PC-3 (cell line): ENCODE results near the gene PRUNE2. TPM values are rescaled to one million over a fixed set of nuclear protein-coding genes. Genes with fewer than 3 reads are reported as not detected.

Experiments
- ATAC-seq: fragments of 200-7000 bp; cut with Tn5 transposase; 2 replicates; pipeline ENCODE4 v1.9.1; 2020; ENCODE audit warnings: mild to moderate bottlenecking, moderate library complexity
- BruUV-seq: library from RNA; stranded (reverse); fragments of 400-500 nt; replicated peaks from 2 replicates; lab custom pipeline; 2021; lab: Mats Ljungman, UMichigan
- CTCF ChIA-PET: fragments of 300-600 bp; sonication (Branson Sonifier 250); formaldehyde crosslinking; loops from one replicate; lab custom pipeline; 2022; ENCODE audit warnings: antibody characterized with exemption; lab: Charles Lee
- POLR2A ChIA-PET: fragments of 300-600 bp; sonication (Branson Sonifier 250); formaldehyde crosslinking; loops from one replicate; lab custom pipeline; 2022; ENCODE audit warnings: antibody characterized with exemption; ENCODE audit not compliant: unreplicated experiment; lab: Charles Lee
- DNase-seq: peaks from one replicate; pipeline ENCODE4 v3.0.0-alpha.2; 2015
- H2AFZ ChIP-seq: fragments of 300-600 bp; sonication (generic); 2 replicates; pipeline ENCODE4 v1.6.0; 2016; ENCODE audit warnings: antibody characterized with exemption, low read length
- H3F3A ChIP-seq: fragments of 300-600 bp; sonication (generic); one replicate; pipeline ENCODE4 v1.6.0; 2017; ENCODE audit warnings: antibody characterized with exemption, low read length, control low read depth, mild to moderate bottlenecking; ENCODE audit not compliant: unreplicated experiment
- H3K27ac ChIP-seq: fragments of 300-600 bp; sonication (generic); 2 replicates; pipeline ENCODE4 v1.5.1; 2016; ENCODE audit warnings: mild to moderate bottlenecking, low read length
- H3K27me3 ChIP-seq: fragments of 300-600 bp; sonication (generic); 2 replicates; pipeline ENCODE4 v1.6.1; 2016; ENCODE audit warnings: low read length, mixed read lengths
- H3K36me3 ChIP-seq: fragments of 300-600 bp; sonication (generic); 2 replicates; pipeline ENCODE4 v1.6.1; 2016; ENCODE audit warnings: low read depth, mixed run types, low read length, mixed read lengths
- H3K4me1 ChIP-seq: fragments of 300-600 bp; sonication (generic); 2 replicates; pipeline ENCODE4 v1.5.1; 2016; ENCODE audit warnings: low read length; ENCODE audit not compliant: insufficient read depth
- H3K4me2 ChIP-seq: fragments of 300-600 bp; sonication (generic); 2 replicates; pipeline ENCODE4 v1.6.0; 2016; ENCODE audit warnings: low read length
- H3K4me3 ChIP-seq: fragments of 300-600 bp; sonication (generic); 2 replicates; pipeline ENCODE4 v1.5.1; 2016; ENCODE audit warnings: mild to moderate bottlenecking, low read length, mixed read lengths
- H3K79me2 ChIP-seq: fragments of 300-600 bp; sonication (generic); 2 replicates; pipeline ENCODE4 v1.6.1; 2017; ENCODE audit warnings: low read length, mixed read lengths
- H3K9ac ChIP-seq: fragments of 300-600 bp; sonication (generic); 2 replicates; pipeline ENCODE4 v1.6.0; 2016; ENCODE audit warnings: mild to moderate bottlenecking, low read length
- H3K9me2 ChIP-seq: fragments of 300-600 bp; sonication (generic); replicated peaks from 2 replicates; pipeline ENCODE4 v1.6.1; 2016; ENCODE audit warnings: mixed run types, low read length, mixed read lengths
- H3K9me3 ChIP-seq: fragments of 300-600 bp; sonication (generic); 2 replicates; pipeline ENCODE4 v1.6.1; 2016; ENCODE audit warnings: low read length, mixed read lengths
- H4K20me1 ChIP-seq: fragments of 300-600 bp; sonication (generic); 2 replicates; pipeline ENCODE4 v1.6.1; 2016; ENCODE audit warnings: low read length, mixed read lengths
- CTCF ChIP-seq: fragments of 300-600 bp; sonication (generic); conservative IDR thresholded peaks from 2 replicates; pipeline ENCODE4 v1.5.1; 2017; ENCODE audit warnings: antibody characterized with exemption, low read depth, mild to moderate bottlenecking, low read length
- EZH2 ChIP-seq: fragments of 300-600 bp; sonication (generic); IDR thresholded peaks from one replicate; pipeline ENCODE4 v1.6.1; 2017; ENCODE audit warnings: antibody characterized with exemption, mild to moderate bottlenecking, low read length; ENCODE audit not compliant: unreplicated experiment
- EZH2phosphoT487 ChIP-seq: fragments of 300-600 bp; sonication (generic); IDR thresholded peaks from 2 replicates; pipeline ENCODE4 v1.6.1; 2018; ENCODE audit warnings: mild to moderate bottlenecking, antibody characterized with exemption, low read length, borderline replicate concordance
- intact Hi-C: fragments of 100-400 bp; cut with micrococcal nuclease; formaldehyde crosslinking; loops from 2 replicates; pipeline ENCODE4 v1.9.0; 2023
- total RNA-seq: library from RNA; depleted of rRNA; stranded (reverse); fragments of >200 nt; gene quantifications from 2 replicates; pipeline ENCODE4 v1.2.3, GENCODE V29; 2014

PRUNE2 gene
- total RNA-seq, 1 experiment from 2014 or later, result not detected

- H3K9ac ChIP-seq, result no peak overlapping the region
- no peaks in the 10 kb centered on the region for H3F3A ChIP-seq
- H4K20me1 ChIP-seq, result no peaks in the 10 kb centered on the region
- POLR2A ChIA-PET, result no interaction called here
- intact Hi-C loops, result no loop called here
- BruUV-seq, result no TSS peak
- TF ChIP-seq EZH2, result no peak
- no peak for TF ChIP-seq CTCF
- no peak for TF ChIP-seq EZH2phosphoT487
- H3K27me3 ChIP-seq, result no peaks in the 10 kb centered on the region
- no peak overlapping the region for H3K4me3 ChIP-seq
- no peaks in the 10 kb centered on the region for H3K9me3 ChIP-seq
- DNase-seq (no peak), ATAC-seq (no peak)
- no peak overlapping the region for H3K4me2 ChIP-seq
- no peaks in the 10 kb centered on the region for H3K4me1 ChIP-seq
- H3K27ac ChIP-seq, result no peak overlapping the region
- no peaks in the 10 kb centered on the region for H3K79me2 ChIP-seq
- no peak overlapping the region for H2AFZ ChIP-seq
- CTCF ChIA-PET, result no interaction called here
- no peaks in the 10 kb centered on the region for H3K9me2 ChIP-seq
- H3K36me3 ChIP-seq, result no peaks in the 10 kb centered on the region
These were observed 175.1 kb downstream of the PRUNE2 start for GRCh38 chr9:76730801-76731200.

- H3K9me3 ChIP-seq, result no peaks in the 10 kb centered on the region
- POLR2A ChIA-PET, result no interaction called here
- H2AFZ ChIP-seq, result no peak overlapping the region
- no peaks in the 10 kb centered on the region for H3K9me2 ChIP-seq
- no peak for TF ChIP-seq CTCF
- no peak for TF ChIP-seq EZH2phosphoT487
- TF ChIP-seq EZH2, result no peak
- intact Hi-C loops, result no loop called here
- no peaks in the 10 kb centered on the region for H3K79me2 ChIP-seq
- H3F3A ChIP-seq, result no peaks in the 10 kb centered on the region
- no peaks in the 10 kb centered on the region for H3K36me3 ChIP-seq
- no peak overlapping the region for H3K4me2 ChIP-seq
- DNase-seq (no peak), ATAC-seq (no peak)
- no peaks in the 10 kb centered on the region for H3K27me3 ChIP-seq
- CTCF ChIA-PET, result no interaction called here
- no peak overlapping the region for H3K27ac ChIP-seq
- H3K4me3 ChIP-seq, result no peak overlapping the region
- H3K9ac ChIP-seq, result no peak overlapping the region
- H3K4me1 ChIP-seq, result no peaks in the 10 kb centered on the region
- no TSS peak for BruUV-seq
- H4K20me1 ChIP-seq, result no peaks in the 10 kb centered on the region
These were observed 175.8 kb downstream of the PRUNE2 start for GRCh38 chr9:76729980-76730737.

- Histone ChIP-seq H3F3A (no peaks in the 10 kb centered on the region), H3K27me3 (no peaks in the 10 kb centered on the region), H3K4me1 (no peaks in the 10 kb centered on the region), H2AFZ (no peak overlapping the region), H4K20me1 (no peaks in the 10 kb centered on the region), H3K9me2 (no peaks in the 10 kb centered on the region), H3K27ac (no peak overlapping the region), H3K9ac (no peak overlapping the region), H3K4me3 (no peak overlapping the region), H3K36me3 (no peaks in the 10 kb centered on the region), H3K79me2 (no peaks in the 10 kb centered on the region), H3K4me2 (no peak overlapping the region), H3K9me3 (no peaks in the 10 kb centered on the region)
- no TSS peak for BruUV-seq
- CTCF ChIA-PET, result no interaction called here
- ATAC-seq, result no peak
- POLR2A ChIA-PET, result no interaction called here
- intact Hi-C loops, result no loop called here
- no peak for DNase-seq
- TF ChIP-seq EZH2 (no peak), CTCF (no peak), EZH2phosphoT487 (no peak)
These were observed 176.8 kb downstream of the PRUNE2 start for GRCh38 chr9:76729116-76729515.
